ENCODE measurements around the gene KCNT2.

KCNT2 gene

DNA sequence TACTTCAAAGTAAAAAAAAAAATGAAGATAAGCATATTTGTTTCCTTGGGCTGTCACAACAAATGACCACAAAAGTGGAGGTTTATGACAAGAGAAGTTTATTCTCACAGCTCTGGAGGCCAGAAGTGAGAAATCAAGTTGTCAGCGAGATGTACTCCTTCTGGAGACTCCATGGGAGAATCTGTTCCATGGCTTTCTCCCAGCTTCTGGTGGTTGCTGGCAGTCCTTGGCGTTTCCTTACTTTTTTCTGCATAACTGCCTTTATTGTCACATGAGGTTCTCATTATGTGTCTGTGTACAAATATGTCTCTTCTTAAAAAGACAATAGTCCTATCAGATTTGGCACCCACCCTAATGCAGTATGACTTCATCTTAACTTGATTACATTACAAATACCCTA lies 398.3 kb downstream of the KCNT2 start:
- Histone ChIP-seq H3K23ac (ENCODE audit: low read length in 2 of 2) (no peak overlapping the region), H2BK5ac (ENCODE audit: low read depth, low read length, poor library complexity, severe bottlenecking) (no peak overlapping the region), H2BK120ac (ENCODE audit: low read depth, low read length) (no peak overlapping the region), H3K9me3 (ENCODE audit: control insufficient read depth, low read length) (no peaks in the 10 kb centered on the region), H4K8ac (ENCODE audit: low read length) (no peak overlapping the region), H3K4me3 (ENCODE audit: insufficient read depth in 1 of 2, low read depth in 1 of 2, low read length in 2 of 2) (no peak overlapping the region), H2AFZ (ENCODE audit: low read depth, low read length) (peak overlapping the region; percentile 11), H2AK5ac (ENCODE audit: low read length, severe bottlenecking) (no peak overlapping the region), H3K27ac (ENCODE audit: low read length, poor library complexity, severe bottlenecking) (no peak overlapping the region), H3K36me3 (ENCODE audit: control insufficient read depth in 1 of 2, insufficient read depth in 2 of 2, low read depth in 1 of 2, low read length in 2 of 2) (no peaks in the 10 kb centered on the region), H3K9ac (ENCODE audit: low read length) (no peak overlapping the region), H3K27me3 (ENCODE audit: control insufficient read depth in 1 of 2, insufficient read depth in 1 of 2, low read length in 2 of 2) (no peaks in the 10 kb centered on the region), H2BK15ac (ENCODE audit: low read depth, poor library complexity, severe bottlenecking) (no peak overlapping the region), H3K4ac (ENCODE audit: low read depth in 1 of 2, low read length in 2 of 2) (no peak overlapping the region), H3K4me1 (ENCODE audit: control insufficient read depth, insufficient read depth, low read depth, low read length) (no peaks in the 10 kb centered on the region), H2BK12ac (ENCODE audit: low read length in 2 of 2) (no peak overlapping the region), H4K91ac (ENCODE audit: low read length) (no peak overlapping the region), H3K14ac (ENCODE audit: low read length in 2 of 2) (no peak overlapping the region), H3K4me2 (ENCODE audit: low read length, poor library complexity, severe bottlenecking) (no peak overlapping the region), H3K18ac (ENCODE audit: low read depth in 1 of 2, low read length in 2 of 2) (no peak overlapping the region), H3K79me1 (replicated peaks; ENCODE audit: low read length, poor library complexity, severe bottlenecking) (no peaks in the 10 kb centered on the region)
- DNase-seq: peak; percentile 17
- 88% methylated on average over 1 of the region's 2 CpGs for WGBS

DNA sequence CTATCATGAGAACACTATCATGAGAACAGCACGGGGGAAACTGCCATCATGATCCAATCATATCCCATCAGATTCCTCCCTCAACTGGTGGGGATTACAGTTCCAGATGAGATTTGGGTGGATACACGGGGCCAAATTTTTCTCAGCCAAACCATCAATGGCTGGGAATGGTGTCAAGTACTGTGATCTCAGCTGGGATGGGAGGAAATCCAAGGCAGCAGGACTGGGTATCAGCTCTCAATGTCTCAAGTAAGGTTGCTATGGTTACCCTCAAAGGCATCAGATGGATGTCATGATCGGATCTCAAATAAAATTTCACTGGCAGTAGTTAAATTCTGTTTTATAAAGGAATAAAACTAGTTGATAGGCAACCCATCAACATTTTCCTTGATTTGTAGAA lies 399.0 kb downstream of the KCNT2 start:
- H3K4me3 ChIP-seq (ENCODE audit: insufficient read depth in 1 of 2, low read depth in 1 of 2, low read length in 2 of 2): no peak overlapping the region

DNA sequence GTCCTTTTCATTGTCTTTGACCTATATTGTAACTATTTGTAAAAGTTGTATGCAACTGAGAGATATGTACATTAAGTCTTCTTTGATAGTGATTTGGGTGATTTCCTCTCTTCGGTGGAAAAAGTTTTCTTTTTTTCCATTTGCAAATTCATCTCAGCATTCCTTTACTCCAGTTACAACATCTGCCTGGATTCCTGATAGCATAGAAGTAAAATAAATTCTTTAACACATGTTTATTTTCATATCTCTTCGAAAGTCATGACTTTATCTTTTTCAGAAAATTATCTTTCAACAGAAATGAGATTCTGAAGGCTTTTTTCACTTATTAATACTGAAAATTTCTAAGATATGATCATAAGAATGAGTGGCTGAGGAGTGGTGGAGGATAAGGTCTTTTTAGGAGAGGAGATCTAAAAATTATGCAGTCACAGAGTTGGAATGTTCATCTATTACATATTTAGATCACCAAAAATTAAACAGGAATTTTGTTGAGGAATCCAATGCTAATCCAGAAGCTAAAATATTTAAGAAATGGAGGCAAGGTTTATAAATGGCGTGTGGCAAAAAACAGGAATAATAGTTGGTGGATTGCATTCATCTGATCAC lies 400.5 kb downstream of the KCNT2 start:
- H2AFZ ChIP-seq (ENCODE audit: low read depth, low read length): no peak overlapping the region
- no peaks in the 10 kb centered on the region for H3K36me3 ChIP-seq (ENCODE audit: control insufficient read depth in 1 of 2, insufficient read depth in 2 of 2, low read depth in 1 of 2, low read length in 2 of 2)
- no peak overlapping the region for H3K4ac ChIP-seq (ENCODE audit: low read depth in 1 of 2, low read length in 2 of 2)
- H3K9ac ChIP-seq (ENCODE audit: low read length): no peak overlapping the region
- no peaks in the 10 kb centered on the region for H3K4me1 ChIP-seq (ENCODE audit: control insufficient read depth, insufficient read depth, low read depth, low read length)
- H2BK5ac ChIP-seq (ENCODE audit: low read depth, low read length, poor library complexity, severe bottlenecking): no peak overlapping the region
- H2BK120ac ChIP-seq (ENCODE audit: low read depth, low read length): no peak overlapping the region
- no peak for DNase-seq
- no peak overlapping the region for H3K18ac ChIP-seq (ENCODE audit: low read depth in 1 of 2, low read length in 2 of 2)
- H3K27ac ChIP-seq (ENCODE audit: low read length, poor library complexity, severe bottlenecking): no peak overlapping the region
- no peak overlapping the region for H3K4me2 ChIP-seq (ENCODE audit: low read length, poor library complexity, severe bottlenecking)
- H2BK12ac ChIP-seq (ENCODE audit: low read length in 2 of 2): no peak overlapping the region
- no peak overlapping the region for H4K91ac ChIP-seq (ENCODE audit: low read length)
- no peaks in the 10 kb centered on the region for H3K79me1 ChIP-seq (replicated peaks; ENCODE audit: low read length, poor library complexity, severe bottlenecking)
- H3K27me3 ChIP-seq (ENCODE audit: control insufficient read depth in 1 of 2, insufficient read depth in 1 of 2, low read length in 2 of 2): no peaks in the 10 kb centered on the region
- H3K4me3 ChIP-seq (ENCODE audit: insufficient read depth in 1 of 2, low read depth in 1 of 2, low read length in 2 of 2): no peak overlapping the region
- 94% methylated on average over 1 of the region's 3 CpGs for WGBS
- no peak overlapping the region for H3K23ac ChIP-seq (ENCODE audit: low read length in 2 of 2)
- no peak overlapping the region for H2AK5ac ChIP-seq (ENCODE audit: low read length, severe bottlenecking)
- H2BK15ac ChIP-seq (ENCODE audit: low read depth, poor library complexity, severe bottlenecking): no peak overlapping the region
- no peaks in the 10 kb centered on the region for H3K9me3 ChIP-seq (ENCODE audit: control insufficient read depth, low read length)
- H4K8ac ChIP-seq (ENCODE audit: low read length): no peak overlapping the region
- no peak overlapping the region for H3K14ac ChIP-seq (ENCODE audit: low read length in 2 of 2)

More for the DNA sequence above, 399.0 kb downstream of the KCNT2 start:
- no peaks in the 10 kb centered on the region for H3K36me3 ChIP-seq (ENCODE audit: control insufficient read depth in 1 of 2, insufficient read depth in 2 of 2, low read depth in 1 of 2, low read length in 2 of 2)
- DNase-seq: no peak
- no peaks in the 10 kb centered on the region for H3K27me3 ChIP-seq (ENCODE audit: control insufficient read depth in 1 of 2, insufficient read depth in 1 of 2, low read length in 2 of 2)
- no peak overlapping the region for H4K91ac ChIP-seq (ENCODE audit: low read length)
- no peak overlapping the region for H3K23ac ChIP-seq (ENCODE audit: low read length in 2 of 2)
- 88% methylated on average over 1 of the region's 3 CpGs for whole genome bisulfite sequencing
- no peak overlapping the region for H3K18ac ChIP-seq (ENCODE audit: low read depth in 1 of 2, low read length in 2 of 2)
- no peak overlapping the region for H4K8ac ChIP-seq (ENCODE audit: low read length)
- H3K14ac ChIP-seq (ENCODE audit: low read length in 2 of 2): no peak overlapping the region
- H2BK15ac ChIP-seq (ENCODE audit: low read depth, poor library complexity, severe bottlenecking): no peak overlapping the region
- H3K4me1 ChIP-seq (ENCODE audit: control insufficient read depth, insufficient read depth, low read depth, low read length): no peaks in the 10 kb centered on the region
- no peak overlapping the region for H2AFZ ChIP-seq (ENCODE audit: low read depth, low read length)
- H3K4me2 ChIP-seq (ENCODE audit: low read length, poor library complexity, severe bottlenecking): no peak overlapping the region
- no peaks in the 10 kb centered on the region for H3K79me1 ChIP-seq (replicated peaks; ENCODE audit: low read length, poor library complexity, severe bottlenecking)
- no peak overlapping the region for H2AK5ac ChIP-seq (ENCODE audit: low read length, severe bottlenecking)
- no peak overlapping the region for H3K4ac ChIP-seq (ENCODE audit: low read depth in 1 of 2, low read length in 2 of 2)
- H2BK12ac ChIP-seq (ENCODE audit: low read length in 2 of 2): no peak overlapping the region
- no peak overlapping the region for H3K9ac ChIP-seq (ENCODE audit: low read length)
- no peak overlapping the region for H3K27ac ChIP-seq (ENCODE audit: low read length, poor library complexity, severe bottlenecking)
- H3K9me3 ChIP-seq (ENCODE audit: control insufficient read depth, low read length): no peaks in the 10 kb centered on the region
- H2BK5ac ChIP-seq (ENCODE audit: low read depth, low read length, poor library complexity, severe bottlenecking): no peak overlapping the region
- no peak overlapping the region for H2BK120ac ChIP-seq (ENCODE audit: low read depth, low read length)

DNA sequence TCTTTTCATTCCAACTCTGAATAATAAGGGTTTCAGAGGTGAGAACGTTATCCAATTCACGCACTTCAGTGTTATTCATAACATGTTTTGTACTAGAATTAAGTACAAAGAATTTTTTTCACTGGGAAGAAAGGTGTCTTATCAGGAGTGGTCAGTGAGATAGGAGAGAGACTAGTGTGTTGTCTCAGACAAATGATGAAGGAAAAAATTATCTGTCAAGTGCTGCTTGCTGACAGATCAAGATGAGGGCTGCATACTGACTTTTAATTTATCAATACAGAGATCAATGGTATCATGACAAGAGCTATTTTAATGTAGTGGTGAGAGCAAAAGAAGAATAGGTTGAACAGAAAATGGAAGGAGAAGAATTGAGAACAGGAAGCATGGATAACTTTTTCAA lies 402.4 kb downstream of the KCNT2 start:
- H3K79me1 ChIP-seq (replicated peaks; ENCODE audit: low read length, poor library complexity, severe bottlenecking): no peaks in the 10 kb centered on the region
- no peak overlapping the region for H3K27ac ChIP-seq (ENCODE audit: low read length, poor library complexity, severe bottlenecking)
- WGBS: no CpG with 5 or more reads among the region's 2 CpGs
- no peaks in the 10 kb centered on the region for H3K9me3 ChIP-seq (ENCODE audit: control insufficient read depth, low read length)
- H2BK15ac ChIP-seq (ENCODE audit: low read depth, poor library complexity, severe bottlenecking): no peak overlapping the region
- no peak overlapping the region for H2BK5ac ChIP-seq (ENCODE audit: low read depth, low read length, poor library complexity, severe bottlenecking)
- no peak overlapping the region for H2AFZ ChIP-seq (ENCODE audit: low read depth, low read length)
- no peak overlapping the region for H4K8ac ChIP-seq (ENCODE audit: low read length)
- H2BK120ac ChIP-seq (ENCODE audit: low read depth, low read length): no peak overlapping the region
- no peak overlapping the region for H3K18ac ChIP-seq (ENCODE audit: low read depth in 1 of 2, low read length in 2 of 2)
- H3K23ac ChIP-seq (ENCODE audit: low read length in 2 of 2): no peak overlapping the region
- H2BK12ac ChIP-seq (ENCODE audit: low read length in 2 of 2): no peak overlapping the region
- no peaks in the 10 kb centered on the region for H3K36me3 ChIP-seq (ENCODE audit: control insufficient read depth in 1 of 2, insufficient read depth in 2 of 2, low read depth in 1 of 2, low read length in 2 of 2)
- no peak overlapping the region for H3K4me3 ChIP-seq (ENCODE audit: insufficient read depth in 1 of 2, low read depth in 1 of 2, low read length in 2 of 2)
- H3K4me2 ChIP-seq (ENCODE audit: low read length, poor library complexity, severe bottlenecking): no peak overlapping the region
- H3K4me1 ChIP-seq (ENCODE audit: control insufficient read depth, insufficient read depth, low read depth, low read length): no peaks in the 10 kb centered on the region
- H3K27me3 ChIP-seq (ENCODE audit: control insufficient read depth in 1 of 2, insufficient read depth in 1 of 2, low read length in 2 of 2): no peaks in the 10 kb centered on the region
- no peak overlapping the region for H4K91ac ChIP-seq (ENCODE audit: low read length)
- no peak overlapping the region for H3K4ac ChIP-seq (ENCODE audit: low read depth in 1 of 2, low read length in 2 of 2)
- no peak for DNase-seq
- H2AK5ac ChIP-seq (ENCODE audit: low read length, severe bottlenecking): no peak overlapping the region
- H3K14ac ChIP-seq (ENCODE audit: low read length in 2 of 2): no peak overlapping the region
- no peak overlapping the region for H3K9ac ChIP-seq (ENCODE audit: low read length)

Measured in mesenchymal stem cell (in vitro differentiated cells and primary cell).